SHP77 (cell line): ENCODE measurements around the gene ITGA4.
A peak's percentile ranks its signal among the peaks of the same experiment; 100 is the strongest.

Experiments used
- DNase-seq, 2 experiments: peaks; one replicate each; lab custom pipeline; 2025; lab: John Stamatoyannopoulos, UW

ITGA4 gene

GRCh38 chr2:181458871-181459270 is 1.7 kb downstream of the ITGA4 start:
- no peak for DNase-seq

GRCh38 chr2:181459621-181460021 is 2.4 kb downstream of the ITGA4 start:
- no peak for DNase-seq

GRCh38 chr2:181461056-181461997 is 4.1 kb downstream of the ITGA4 start:
- no peak for DNase-seq

GRCh38 chr2:181462033-181462432 is 4.8 kb downstream of the ITGA4 start:
- DNase-seq, result no peak

GRCh38 chr2:181463588-181463987 is 6.4 kb downstream of the ITGA4 start:
- no peak for DNase-seq

GRCh38 chr2:181464966-181465365 is 7.8 kb downstream of the ITGA4 start:
- no peak for DNase-seq

- DNase-seq, result no peak
Observed at GRCh38 chr2:181465676-181466375, 8.6 kb downstream of the ITGA4 start.

GRCh38 chr2:181466661-181467576 is 9.7 kb downstream of the ITGA4 start:
- DNase-seq, result peak in 1 of 2 experiments; percentile 44

- no peak for DNase-seq
Observed at GRCh38 chr2:181467966-181468707, 11.0 kb downstream of the ITGA4 start.

GRCh38 chr2:181468811-181469210 is 11.6 kb downstream of the ITGA4 start:
- DNase-seq, result no peak

GRCh38 chr2:181471226-181471625 is 14.0 kb downstream of the ITGA4 start:
- DNase-seq, result no peak

GRCh38 chr2:181471783-181472182 is 14.6 kb downstream of the ITGA4 start:
- DNase-seq, result no peak

- DNase-seq, result no peak
Observed at GRCh38 chr2:181472990-181473389, 15.8 kb downstream of the ITGA4 start.

- no peak for DNase-seq
Observed at GRCh38 chr2:181474222-181474881, 17.2 kb downstream of the ITGA4 start.

GRCh38 chr2:181483211-181483610 is 26.0 kb downstream of the ITGA4 start:
- no peak for DNase-seq

- DNase-seq, result no peak
Observed at GRCh38 chr2:181483876-181484275, 26.7 kb downstream of the ITGA4 start.

GRCh38 chr2:181484851-181485637 is 27.9 kb downstream of the ITGA4 start:
- DNase-seq, result peak in 1 of 2 experiments; percentile 2

- no peak for DNase-seq
Observed at GRCh38 chr2:181485638-181485946, 28.4 kb downstream of the ITGA4 start.

- no peak for DNase-seq
Observed at GRCh38 chr2:181499231-181499630, 42.0 kb downstream of the ITGA4 start.

GRCh38 chr2:181500201-181500600 is 43.0 kb downstream of the ITGA4 start:
- DNase-seq, result no peak
